ENCODE results near the gene PHKB.
A peak's percentile ranks its signal among the peaks of the same experiment; 100 is the strongest.

The PHKB gene

GRCh38 chr16:47627721-47628120, 166.6 kb downstream of the PHKB start:
- no peak for ATAC-seq
- Mint-ChIP-seq H3K27ac (no peak overlapping the region), H3K9me3 (peaks cover 2% of the 10 kb centered on the region), H3K4me1 (peaks cover 11% of the 10 kb centered on the region), H3K36me3 (no peaks in the 10 kb centered on the region), H3K4me3 (no peak overlapping the region)
- DNase-seq (ENCODE audit: low spot score in 2 of 2) = no peak

DNA sequence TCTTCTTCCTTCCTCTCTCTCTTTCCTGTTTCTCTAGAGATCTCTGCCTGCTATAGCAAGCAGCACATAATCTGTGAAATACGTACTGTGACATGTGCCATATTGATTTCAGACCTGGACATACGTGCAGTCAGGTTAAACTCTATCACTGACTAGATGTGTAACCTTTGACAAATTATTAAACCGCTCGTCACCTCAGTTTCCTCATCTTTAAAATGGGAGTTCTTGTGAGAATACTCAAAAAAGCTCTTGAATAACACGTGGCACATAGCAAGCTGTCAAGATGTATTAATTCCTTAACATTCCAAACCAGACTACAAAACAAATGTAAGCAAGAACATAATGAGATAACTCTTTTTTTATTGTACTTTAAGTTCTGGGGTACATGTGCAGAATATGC, 170.0 kb downstream of the PHKB start:
- H3K9me3 Mint-ChIP-seq = peaks cover 2% of the 10 kb centered on the region
- no peak overlapping the region for H3K27ac Mint-ChIP-seq
- ATAC-seq = no peak
- no peak overlapping the region for H3K4me3 Mint-ChIP-seq
- H3K36me3 Mint-ChIP-seq = no peaks in the 10 kb centered on the region
- peaks cover 21% of the 10 kb centered on the region for H3K4me1 Mint-ChIP-seq
- no peak for DNase-seq (ENCODE audit: low spot score in 2 of 2)

DNA sequence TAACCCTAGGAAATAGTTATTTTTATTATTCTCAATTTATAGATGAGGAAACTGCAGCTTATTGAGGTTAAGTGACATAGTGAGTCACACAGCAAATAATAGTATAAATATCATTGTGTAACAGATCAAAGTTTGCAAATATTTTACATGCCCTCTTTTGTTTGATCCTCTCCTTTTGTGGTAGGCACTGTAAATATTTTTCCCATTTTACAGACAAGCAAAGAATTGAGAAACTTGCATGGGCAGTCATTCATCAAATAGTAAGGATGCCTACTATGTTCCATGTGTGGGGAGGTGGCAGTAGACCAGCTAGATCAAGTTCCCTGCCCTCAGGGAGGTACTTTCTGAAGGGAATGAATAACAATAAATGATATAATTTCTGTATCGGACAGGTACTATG, 173.0 kb downstream of the PHKB start:
- ATAC-seq (no peak), DNase-seq (ENCODE audit: low spot score in 2 of 2) (no peak)
- Mint-ChIP-seq H3K9me3 (peaks cover 2% of the 10 kb centered on the region), H3K4me3 (no peak overlapping the region), H3K36me3 (peaks cover 6% of the 10 kb centered on the region), H3K27ac (no peak overlapping the region), H3K4me1 (peaks cover 15% of the 10 kb centered on the region)

DNA sequence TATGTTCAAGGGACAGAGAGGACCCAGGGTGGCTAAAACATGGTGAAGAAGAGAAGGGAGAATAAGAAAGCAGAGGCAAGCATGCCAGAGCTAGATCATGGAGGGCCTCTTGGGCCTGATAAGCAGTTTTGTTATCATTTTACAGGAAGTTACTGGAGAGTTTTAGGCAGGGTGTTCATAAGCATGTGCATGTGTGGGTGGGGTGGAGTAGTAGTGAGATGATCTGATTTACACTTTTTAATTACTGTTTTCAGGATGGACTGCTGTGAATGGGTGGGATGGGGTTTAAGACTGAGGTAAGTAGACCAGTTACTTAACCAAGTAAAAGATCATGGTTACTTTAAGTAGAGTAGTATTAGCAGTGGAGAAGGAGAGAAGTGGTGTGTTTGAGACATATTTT, 173.6 kb downstream of the PHKB start:
- H3K4me1 Mint-ChIP-seq = peaks cover 15% of the 10 kb centered on the region
- H3K9me3 Mint-ChIP-seq = peaks cover 2% of the 10 kb centered on the region
- no peak overlapping the region for H3K4me3 Mint-ChIP-seq
- peaks cover 6% of the 10 kb centered on the region for H3K36me3 Mint-ChIP-seq
- ATAC-seq (no peak), DNase-seq (ENCODE audit: low spot score in 2 of 2) (no peak)
- H3K27ac Mint-ChIP-seq = no peak overlapping the region

DNA sequence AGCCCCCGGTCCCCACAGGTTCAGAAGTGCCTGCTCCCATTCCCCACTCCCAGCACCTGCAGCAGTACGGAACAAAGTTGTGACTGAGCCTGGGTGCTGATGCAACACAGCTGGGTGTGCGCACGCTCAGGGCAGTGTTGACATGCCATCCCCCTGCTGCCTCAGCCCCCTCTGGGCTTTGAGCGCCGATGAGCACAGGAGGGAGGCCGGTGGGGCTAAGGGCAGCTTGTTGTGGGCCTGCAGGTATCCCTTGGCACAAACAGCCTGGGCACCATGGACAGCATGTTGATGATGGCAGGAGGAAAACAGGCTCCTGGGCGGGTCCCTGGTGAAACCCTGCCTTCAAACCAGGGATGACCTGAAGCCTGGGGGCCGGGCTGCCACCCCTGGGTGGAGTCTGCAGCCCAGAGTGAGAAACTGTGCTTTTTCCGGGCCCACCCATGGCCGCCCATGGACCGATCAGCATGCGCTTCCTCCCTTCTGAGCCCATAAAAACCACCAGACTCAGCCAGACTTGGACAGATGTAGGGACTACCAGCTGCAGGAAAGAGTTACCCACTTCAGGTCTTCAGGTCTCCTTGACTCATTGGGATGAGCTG, 175.5 kb downstream of the PHKB start:
- H3K9me3 Mint-ChIP-seq = no peaks in the 10 kb centered on the region
- peaks cover 11% of the 10 kb centered on the region for H3K36me3 Mint-ChIP-seq
- H3K27ac Mint-ChIP-seq = no peak overlapping the region
- no peak overlapping the region for H3K4me3 Mint-ChIP-seq
- ATAC-seq (no peak), DNase-seq (ENCODE audit: low spot score in 2 of 2) (no peak)
- H3K4me1 Mint-ChIP-seq = peaks cover 9% of the 10 kb centered on the region

DNA sequence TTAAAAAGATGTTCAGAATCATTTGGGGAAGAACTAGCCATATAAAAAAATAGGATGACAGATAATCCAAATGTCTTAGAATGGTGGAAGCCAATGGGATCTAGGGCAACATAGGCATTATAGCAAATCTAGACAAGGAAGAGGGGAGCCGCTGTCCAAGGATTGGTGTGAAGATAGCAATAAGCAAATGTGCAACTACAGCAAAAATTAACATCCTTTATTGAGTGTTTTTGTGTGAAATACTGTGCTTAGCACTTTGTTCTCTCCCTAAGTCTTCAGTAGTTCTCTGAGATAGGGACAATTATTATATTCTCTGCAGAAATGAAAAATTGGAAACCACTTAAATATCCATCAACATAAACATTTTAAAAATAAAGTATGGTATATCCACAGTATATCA, 177.0 kb downstream of the PHKB start:
- Mint-ChIP-seq H3K36me3 (peaks cover 18% of the 10 kb centered on the region), H3K4me3 (no peak overlapping the region), H3K9me3 (no peaks in the 10 kb centered on the region), H3K4me1 (peaks cover 11% of the 10 kb centered on the region), H3K27ac (no peak overlapping the region)
- ATAC-seq = no peak
- no peak for DNase-seq (ENCODE audit: low spot score in 2 of 2)

GRCh38 chr16:47640661-47641060, 179.5 kb downstream of the PHKB start:
- ATAC-seq (no peak), DNase-seq (ENCODE audit: low spot score in 2 of 2) (no peak)
- no peak overlapping the region for H3K27ac Mint-ChIP-seq
- no peaks in the 10 kb centered on the region for H3K9me3 Mint-ChIP-seq
- peaks cover 11% of the 10 kb centered on the region for H3K4me1 Mint-ChIP-seq
- H3K4me3 Mint-ChIP-seq = no peak overlapping the region
- peaks cover 18% of the 10 kb centered on the region for H3K36me3 Mint-ChIP-seq

DNA sequence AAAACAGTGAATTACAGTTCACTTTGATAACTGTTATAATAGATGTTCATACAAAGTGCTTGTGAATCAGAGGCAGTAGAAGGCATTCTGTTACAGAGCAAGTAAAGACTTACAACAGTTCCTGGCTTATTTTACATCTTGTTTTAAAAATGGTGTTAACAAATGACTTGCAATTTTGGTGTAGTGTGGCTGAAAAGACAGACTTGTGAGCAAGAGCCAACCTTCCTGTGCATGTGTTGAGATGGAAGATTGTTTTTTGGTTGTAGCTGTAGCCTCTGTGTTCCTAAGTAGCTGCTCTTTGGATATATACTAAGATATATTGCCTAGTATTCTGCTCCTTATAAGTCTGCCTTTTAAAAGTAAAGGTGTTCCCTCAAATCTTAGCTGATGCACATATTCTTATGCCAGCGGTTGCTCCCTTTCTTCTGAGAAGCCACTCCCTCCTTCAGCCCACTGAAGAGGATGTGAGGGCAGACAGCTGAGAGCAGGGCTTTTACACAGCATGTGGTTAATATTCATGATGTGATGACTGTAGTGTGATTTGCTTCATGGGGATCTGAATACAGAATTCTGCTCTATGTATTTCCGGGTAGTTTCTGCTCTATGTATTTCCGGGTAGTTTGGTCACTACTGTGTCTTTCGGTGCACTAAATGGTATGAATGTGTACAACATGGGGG, 182.3 kb downstream of the PHKB start:
- Mint-ChIP-seq H3K4me3 (no peak overlapping the region), H3K27ac (peak overlapping the region; percentile 72), H3K4me1 (peaks cover 11% of the 10 kb centered on the region), H3K36me3 (peaks cover 18% of the 10 kb centered on the region), H3K9me3 (no peaks in the 10 kb centered on the region)
- peak; percentile 99 for ATAC-seq
- DNase-seq (ENCODE audit: low spot score in 2 of 2) = peak in 1 of 2 donors; percentile 49

DNA sequence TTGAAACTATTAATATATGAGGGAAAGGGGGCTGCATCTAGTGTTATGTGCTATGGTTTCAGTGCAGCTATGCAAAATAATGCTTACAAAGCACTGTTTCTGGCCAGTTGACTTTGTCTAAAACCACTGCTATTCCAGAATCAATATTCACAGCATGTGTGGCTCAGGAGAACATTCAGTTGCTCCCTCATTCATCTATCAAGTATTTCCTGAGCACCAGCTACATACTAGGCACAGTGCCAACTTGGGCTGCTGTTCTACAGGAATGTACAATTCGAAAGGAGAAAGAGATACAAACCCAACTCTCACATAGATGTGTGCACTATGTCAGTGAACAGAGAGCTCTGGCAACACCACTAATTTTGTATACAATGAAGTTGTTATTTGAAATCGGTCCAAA, 183.0 kb downstream of the PHKB start:
- no peak for ATAC-seq
- no peak overlapping the region for H3K27ac Mint-ChIP-seq
- H3K9me3 Mint-ChIP-seq = no peaks in the 10 kb centered on the region
- H3K36me3 Mint-ChIP-seq = peaks cover 13% of the 10 kb centered on the region
- H3K4me1 Mint-ChIP-seq = peaks cover 11% of the 10 kb centered on the region
- DNase-seq (ENCODE audit: low spot score in 2 of 2) = no peak
- no peak overlapping the region for H3K4me3 Mint-ChIP-seq

DNA sequence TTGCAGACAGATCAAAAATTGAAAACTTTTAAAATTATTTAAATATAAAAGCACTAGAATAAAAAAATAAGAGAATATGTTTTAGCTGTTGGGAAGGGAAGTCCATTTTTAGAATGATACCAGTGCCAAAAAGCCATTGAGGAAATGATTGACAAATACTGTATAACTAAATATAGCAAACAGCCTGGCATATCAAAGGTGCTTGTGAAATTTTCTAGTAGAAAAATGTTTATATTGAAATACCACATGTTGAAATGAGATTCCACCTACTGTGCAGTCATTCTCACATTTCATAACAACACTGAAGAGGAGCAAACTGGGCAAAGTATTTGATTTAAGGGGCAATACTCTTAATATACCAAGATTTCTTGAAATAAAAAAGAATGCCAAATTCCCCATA, 183.5 kb downstream of the PHKB start:
- Mint-ChIP-seq H3K4me3 (no peak overlapping the region), H3K9me3 (no peaks in the 10 kb centered on the region), H3K27ac (no peak overlapping the region), H3K36me3 (peaks cover 13% of the 10 kb centered on the region), H3K4me1 (peaks cover 11% of the 10 kb centered on the region)
- ATAC-seq (no peak), DNase-seq (ENCODE audit: low spot score in 2 of 2) (no peak)

DNA sequence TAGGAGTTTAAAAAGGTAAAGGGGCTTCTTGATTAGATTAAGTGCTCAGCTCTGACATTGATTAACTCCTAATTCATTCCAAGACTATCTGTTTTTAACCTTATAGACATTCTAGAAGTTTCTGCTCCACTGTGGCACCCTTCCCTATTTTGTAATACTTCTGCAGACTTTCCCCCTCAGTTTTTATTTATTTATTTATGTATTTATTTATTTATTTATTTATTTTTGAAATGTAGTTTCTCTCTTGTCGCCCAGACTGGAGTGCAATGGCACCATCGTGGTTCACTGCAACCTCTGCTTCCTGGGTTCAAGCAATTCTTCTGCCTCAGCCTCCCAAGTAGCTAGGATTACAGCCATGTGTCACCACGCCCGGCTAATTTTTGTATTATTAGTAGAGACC, 185.8 kb downstream of the PHKB start:
- DNase-seq (ENCODE audit: low spot score in 2 of 2) (no peak), ATAC-seq (no peak)
- Mint-ChIP-seq H3K9me3 (no peaks in the 10 kb centered on the region), H3K36me3 (peaks cover 24% of the 10 kb centered on the region), H3K4me1 (peaks cover 11% of the 10 kb centered on the region), H3K4me3 (no peak overlapping the region), H3K27ac (no peak overlapping the region)

DNA sequence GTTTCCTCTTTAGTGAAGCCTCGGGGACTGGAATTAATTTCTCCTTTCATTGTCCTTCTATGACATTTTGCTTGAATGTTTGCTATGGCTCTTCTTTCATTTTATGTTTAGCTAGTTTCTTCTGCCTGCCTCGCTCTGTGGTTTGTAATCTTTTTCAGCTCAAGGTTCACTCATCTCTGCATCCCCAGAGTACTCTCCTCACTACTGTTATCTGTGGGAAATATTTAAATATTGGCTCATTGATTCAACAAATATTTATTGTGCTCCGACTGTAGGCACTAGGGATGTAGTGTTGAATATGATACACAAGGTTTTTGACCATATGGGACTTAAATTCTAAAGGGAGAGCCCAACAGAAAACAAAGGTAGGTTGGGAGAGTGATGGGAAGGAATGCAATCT, 195.9 kb downstream of the PHKB start:
- DNase-seq (ENCODE audit: low spot score in 2 of 2) (no peak), ATAC-seq (no peak)
- Mint-ChIP-seq H3K4me3 (no peak overlapping the region), H3K4me1 (no peaks in the 10 kb centered on the region), H3K36me3 (peaks cover 38% of the 10 kb centered on the region), H3K9me3 (no peaks in the 10 kb centered on the region), H3K27ac (no peak overlapping the region)

DNA sequence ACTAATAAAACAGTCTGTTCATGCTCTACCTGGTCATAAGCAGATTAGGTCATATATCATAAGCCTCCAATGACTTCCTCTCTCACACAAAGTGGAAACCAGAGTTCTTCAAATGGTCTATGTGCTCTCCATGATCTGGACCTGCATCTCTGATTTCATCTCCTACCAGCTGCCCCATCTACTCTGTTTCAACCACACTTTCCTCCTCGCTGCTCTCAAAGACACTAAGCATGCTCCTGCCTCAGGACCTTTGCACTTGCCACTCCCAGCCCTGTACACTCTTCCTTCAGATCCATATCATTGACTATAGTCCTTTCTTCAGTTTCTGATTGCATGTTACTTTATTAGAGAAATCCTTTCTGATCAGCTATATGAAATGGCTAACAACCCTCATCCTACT, 196.8 kb downstream of the PHKB start:
- Mint-ChIP-seq H3K9me3 (no peaks in the 10 kb centered on the region), H3K27ac (no peak overlapping the region), H3K4me1 (no peaks in the 10 kb centered on the region), H3K4me3 (no peak overlapping the region), H3K36me3 (peaks cover 33% of the 10 kb centered on the region)
- ATAC-seq (no peak), DNase-seq (ENCODE audit: low spot score in 2 of 2) (no peak)

DNA sequence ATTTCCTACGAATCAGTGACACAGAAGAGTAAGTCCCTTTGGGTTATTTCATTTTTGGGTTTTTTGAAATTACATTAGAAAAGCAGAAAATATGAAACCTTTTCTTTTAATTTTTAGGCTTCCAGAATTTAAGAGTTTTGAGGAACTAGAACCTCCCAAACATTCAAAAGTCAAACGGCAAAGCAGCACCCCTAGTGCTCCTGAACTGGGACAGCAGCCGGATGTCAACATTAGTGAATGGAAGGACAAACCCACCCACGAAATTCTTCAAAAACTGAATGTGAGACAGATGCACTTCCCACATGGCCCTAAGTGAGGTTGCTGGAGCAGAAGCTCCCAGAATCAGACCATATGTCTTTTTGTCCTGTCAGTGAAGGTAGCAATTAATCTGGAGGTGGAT, 199.4 kb downstream of the PHKB start:
- Mint-ChIP-seq H3K27ac (no peak overlapping the region), H3K4me3 (no peak overlapping the region), H3K9me3 (no peaks in the 10 kb centered on the region), H3K36me3 (peaks cover 24% of the 10 kb centered on the region), H3K4me1 (no peaks in the 10 kb centered on the region)
- ATAC-seq = no peak
- no peak for DNase-seq (ENCODE audit: low spot score in 2 of 2)

GRCh38 chr16:47664653-47665325, 203.7 kb downstream of the PHKB start:
- H3K4me3 Mint-ChIP-seq = no peak overlapping the region
- peaks cover 22% of the 10 kb centered on the region for H3K36me3 Mint-ChIP-seq

GRCh38 chr16:47666434-47666833, 205.3 kb downstream of the PHKB start:
- Mint-ChIP-seq H3K4me1 (peaks cover 9% of the 10 kb centered on the region), H3K36me3 (peaks cover 22% of the 10 kb centered on the region), H3K27ac (no peak overlapping the region), H3K9me3 (no peaks in the 10 kb centered on the region), H3K4me3 (no peak overlapping the region)
- DNase-seq (ENCODE audit: low spot score in 2 of 2) (no peak), ATAC-seq (no peak)

More at GRCh38 chr16:47664653-47665325, 203.7 kb downstream of the PHKB start:
- no peak for ATAC-seq
- H3K4me1 Mint-ChIP-seq = peaks cover 9% of the 10 kb centered on the region
- H3K27ac Mint-ChIP-seq = no peak overlapping the region
- DNase-seq (ENCODE audit: low spot score in 2 of 2) = no peak
- H3K9me3 Mint-ChIP-seq = no peaks in the 10 kb centered on the region
